Body of pancreas (tissue), 4 donors: ENCODE data around the gene OR5D18.

Experiments used
- POLR2A ChIP-seq, 3 donors: fragments of 450-650 bp; IDR thresholded peaks; one replicate each; pipeline ENCODE4 v1.6.1; 2016; ENCODE audit warnings: antibody characterized with exemption in 3 of 3, mild to moderate bottlenecking in 2 of 3
- TF ChIP-seq, protein P1 (sequence below), 7 experiments: fragments of 450-650 bp in 4 of 7; fragments of 200-600 bp in 3 of 7; sonication (generic) in 3 of 7; IDR thresholded peaks; one replicate each; pipeline ENCODE4 v1.5.1; 2016 to 2019; ENCODE audit warnings: antibody characterized with exemption in 7 of 7

DNA sequence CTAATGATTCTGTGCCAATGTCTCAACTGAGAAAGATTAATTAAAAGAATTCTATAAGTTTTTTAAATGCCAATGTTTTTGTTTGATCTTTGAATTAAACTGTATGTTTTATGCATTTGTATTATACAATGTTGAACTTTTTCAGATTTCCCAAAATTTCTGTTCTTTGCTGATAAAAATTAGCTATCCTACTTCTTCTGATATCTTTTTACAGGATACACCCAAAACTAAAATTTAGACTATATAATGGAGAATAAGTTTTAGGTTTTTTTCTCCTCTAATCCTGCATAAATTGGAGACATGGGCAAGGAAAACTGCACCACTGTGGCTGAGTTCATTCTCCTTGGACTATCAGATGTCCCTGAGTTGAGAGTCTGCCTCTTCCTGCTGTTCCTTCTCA, 7.5 kb downstream of the OR5D18 start, which contains the start of gene OR5L2:
- TF ChIP-seq, protein P1, sequence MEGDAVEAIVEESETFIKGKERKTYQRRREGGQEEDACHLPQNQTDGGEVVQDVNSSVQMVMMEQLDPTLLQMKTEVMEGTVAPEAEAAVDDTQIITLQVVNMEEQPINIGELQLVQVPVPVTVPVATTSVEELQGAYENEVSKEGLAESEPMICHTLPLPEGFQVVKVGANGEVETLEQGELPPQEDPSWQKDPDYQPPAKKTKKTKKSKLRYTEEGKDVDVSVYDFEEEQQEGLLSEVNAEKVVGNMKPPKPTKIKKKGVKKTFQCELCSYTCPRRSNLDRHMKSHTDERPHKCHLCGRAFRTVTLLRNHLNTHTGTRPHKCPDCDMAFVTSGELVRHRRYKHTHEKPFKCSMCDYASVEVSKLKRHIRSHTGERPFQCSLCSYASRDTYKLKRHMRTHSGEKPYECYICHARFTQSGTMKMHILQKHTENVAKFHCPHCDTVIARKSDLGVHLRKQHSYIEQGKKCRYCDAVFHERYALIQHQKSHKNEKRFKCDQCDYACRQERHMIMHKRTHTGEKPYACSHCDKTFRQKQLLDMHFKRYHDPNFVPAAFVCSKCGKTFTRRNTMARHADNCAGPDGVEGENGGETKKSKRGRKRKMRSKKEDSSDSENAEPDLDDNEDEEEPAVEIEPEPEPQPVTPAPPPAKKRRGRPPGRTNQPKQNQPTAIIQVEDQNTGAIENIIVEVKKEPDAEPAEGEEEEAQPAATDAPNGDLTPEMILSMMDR (IDR thresholded peaks at IDR 0.05) = no peak
- TF ChIP-seq POLR2A (IDR thresholded peaks at IDR 0.05) = no peak
